T-helper 2 cell treated with Interferon-gamma antibody and Interleukin-4, amounts not matched to agents 5 μg/mL and 100 μg/mL, for 36 hours (primary cell): ENCODE measurements around the gene UNC79.
"Not testable (repeated sequence)": the region's sequence is repeated elsewhere in the genome, so short reads cannot be mapped to it uniquely, and the experiment has no call there.

Experiments used
- DNase-seq: peaks from one replicate; pipeline ENCODE4 v3.0.0; 2021; ENCODE audit warnings: low spot score
- H3K27ac Mint-ChIP-seq: one replicate; pipeline ENCODE4 v1.8.0; 2021; ENCODE audit warnings: mild to moderate bottlenecking, mixed read lengths
- H3K27me3 Mint-ChIP-seq: one replicate; pipeline ENCODE4 v1.8.0; 2021; ENCODE audit warnings: low read depth, mixed read lengths
- H3K36me3 Mint-ChIP-seq: one replicate; pipeline ENCODE4 v1.8.0; 2021; ENCODE audit warnings: low read depth, mixed read lengths
- H3K4me1 Mint-ChIP-seq: one replicate; pipeline ENCODE4 v1.8.0; 2021; ENCODE audit warnings: low read depth, mixed read lengths
- H3K4me3 Mint-ChIP-seq: one replicate; pipeline ENCODE4 v1.8.0; 2022; ENCODE audit warnings: mild to moderate bottlenecking, moderate library complexity, mixed read lengths
- H3K9me3 Mint-ChIP-seq: one replicate; pipeline ENCODE4 v1.8.0; 2021; ENCODE audit warnings: mixed read lengths

UNC79 gene

DNA sequence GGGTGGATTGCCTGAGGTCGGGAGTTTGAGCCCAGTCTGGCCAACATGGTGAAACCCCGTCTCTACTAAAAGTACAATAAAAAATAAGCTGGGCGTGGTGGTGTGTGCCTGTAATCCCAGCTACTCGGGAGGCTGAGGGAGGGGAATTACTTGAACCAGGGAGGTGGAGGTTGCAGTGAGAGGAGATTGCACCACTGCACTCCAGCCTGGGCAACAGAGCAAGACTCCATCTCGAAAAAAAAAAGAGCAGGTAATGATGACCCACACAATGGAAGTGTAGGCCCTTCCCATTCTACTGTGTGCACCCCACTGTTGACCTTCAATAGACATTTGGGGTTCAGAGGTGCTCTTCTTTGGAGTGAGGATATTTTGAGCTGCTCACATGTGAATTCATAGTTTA is 94.5 kb downstream of the UNC79 start:
- not testable (repeated sequence) for H3K27me3 Mint-ChIP-seq, H3K27ac Mint-ChIP-seq, H3K4me3 Mint-ChIP-seq, H3K4me1 Mint-ChIP-seq, H3K36me3 Mint-ChIP-seq, DNase-seq
- peaks cover 16% of the 10 kb centered on the region for H3K9me3 Mint-ChIP-seq

DNA sequence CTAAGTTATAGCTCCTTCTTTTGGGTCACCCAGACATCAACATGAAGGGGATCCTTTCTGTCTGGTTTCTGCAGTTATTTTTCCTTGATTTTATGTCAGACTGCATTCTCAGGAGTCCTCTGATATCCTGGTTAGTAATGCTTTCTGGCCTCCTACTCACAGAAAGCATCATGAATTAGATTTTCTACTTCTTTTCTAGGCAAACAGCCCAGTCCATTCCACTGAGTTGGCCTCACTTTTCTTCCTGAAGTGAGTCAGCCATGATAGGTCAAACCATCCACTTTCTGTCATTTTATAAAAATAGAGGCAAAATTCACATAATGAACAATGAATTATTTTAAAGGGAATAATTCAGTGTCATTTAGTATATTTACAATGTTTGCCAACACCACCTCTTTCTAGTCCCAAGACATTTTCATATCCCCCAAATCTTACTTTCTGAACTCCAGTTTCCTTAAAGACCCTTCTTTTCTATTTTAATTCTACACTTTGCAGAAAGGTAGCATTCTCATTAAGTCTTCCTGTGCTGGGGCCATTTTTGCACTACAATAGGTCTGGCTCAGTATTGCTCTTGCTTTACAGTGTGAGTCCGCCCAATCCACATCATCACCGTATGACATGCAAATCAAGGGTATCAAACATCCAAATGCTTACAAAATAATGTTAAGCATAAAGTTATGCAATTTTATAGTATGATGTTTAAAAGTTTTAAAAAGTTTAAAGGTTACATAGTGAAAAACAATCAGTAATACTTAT is 95.1 kb downstream of the UNC79 start:
- peaks cover 2% of the 10 kb centered on the region for H3K27me3 Mint-ChIP-seq
- peaks cover 9% of the 10 kb centered on the region for H3K9me3 Mint-ChIP-seq
- H3K27ac Mint-ChIP-seq, result no peak overlapping the region
- H3K4me3 Mint-ChIP-seq, result no peak overlapping the region
- no peaks in the 10 kb centered on the region for H3K36me3 Mint-ChIP-seq
- DNase-seq, result no peak
- no peaks in the 10 kb centered on the region for H3K4me1 Mint-ChIP-seq

DNA sequence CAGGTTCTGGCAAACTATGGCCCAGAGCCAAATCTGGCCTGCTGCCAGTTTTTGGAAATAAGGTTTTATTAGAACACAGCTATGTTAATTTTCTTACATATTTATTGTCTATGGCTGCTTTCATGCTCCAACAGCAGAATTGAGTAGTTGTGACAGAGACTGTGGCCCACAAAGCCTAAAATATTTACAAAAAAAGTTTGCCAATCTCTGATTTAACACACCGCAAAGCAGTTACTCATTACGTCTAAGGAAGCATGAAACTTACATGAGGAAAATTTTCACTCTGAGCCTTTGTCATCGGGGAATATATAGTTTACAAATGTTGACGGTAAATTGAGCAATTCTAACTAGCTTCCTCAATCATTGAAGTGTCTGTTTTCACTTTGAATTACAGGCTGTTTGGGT is 96.5 kb downstream of the UNC79 start:
- no peaks in the 10 kb centered on the region for H3K36me3 Mint-ChIP-seq
- no peak for DNase-seq
- no peaks in the 10 kb centered on the region for H3K9me3 Mint-ChIP-seq
- H3K27me3 Mint-ChIP-seq, result peaks cover 2% of the 10 kb centered on the region
- no peak overlapping the region for H3K4me3 Mint-ChIP-seq
- H3K27ac Mint-ChIP-seq, result no peak overlapping the region
- H3K4me1 Mint-ChIP-seq, result no peaks in the 10 kb centered on the region

DNA sequence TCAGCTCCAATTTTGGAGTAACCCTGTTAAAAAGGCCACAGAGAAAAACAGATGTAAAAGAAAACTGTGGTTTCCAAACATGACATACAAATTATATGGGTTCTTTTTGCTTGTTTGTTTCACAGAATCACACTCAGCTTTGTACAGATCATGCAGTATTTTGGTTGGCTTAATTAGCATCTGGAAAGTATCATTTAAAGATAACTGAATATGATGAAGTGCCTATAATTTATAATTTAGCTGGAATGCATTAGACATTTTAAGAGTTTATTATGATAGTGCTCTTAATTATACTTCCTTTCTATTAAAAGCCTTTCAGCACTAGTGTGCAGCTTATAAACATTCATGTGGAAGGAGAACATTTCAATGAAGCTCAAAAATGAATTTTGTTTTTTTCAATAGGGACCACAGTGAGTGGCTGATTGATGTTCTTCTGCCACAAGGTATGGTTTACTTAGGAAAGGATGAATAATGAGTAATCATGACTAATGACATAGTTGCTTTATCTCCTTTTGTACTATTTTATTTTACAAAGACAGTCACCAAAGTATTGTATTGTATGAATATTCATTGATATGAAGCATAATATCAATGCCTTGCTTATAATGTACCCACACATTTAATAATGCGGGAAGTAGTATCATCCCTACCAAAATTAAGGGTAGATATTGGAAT is 98.3 kb downstream of the UNC79 start:
- no peak for DNase-seq
- Mint-ChIP-seq H3K4me3 (no peak overlapping the region), H3K36me3 (no peaks in the 10 kb centered on the region), H3K27ac (no peak overlapping the region), H3K9me3 (no peaks in the 10 kb centered on the region), H3K27me3 (peaks cover 5% of the 10 kb centered on the region), H3K4me1 (no peaks in the 10 kb centered on the region)

DNA sequence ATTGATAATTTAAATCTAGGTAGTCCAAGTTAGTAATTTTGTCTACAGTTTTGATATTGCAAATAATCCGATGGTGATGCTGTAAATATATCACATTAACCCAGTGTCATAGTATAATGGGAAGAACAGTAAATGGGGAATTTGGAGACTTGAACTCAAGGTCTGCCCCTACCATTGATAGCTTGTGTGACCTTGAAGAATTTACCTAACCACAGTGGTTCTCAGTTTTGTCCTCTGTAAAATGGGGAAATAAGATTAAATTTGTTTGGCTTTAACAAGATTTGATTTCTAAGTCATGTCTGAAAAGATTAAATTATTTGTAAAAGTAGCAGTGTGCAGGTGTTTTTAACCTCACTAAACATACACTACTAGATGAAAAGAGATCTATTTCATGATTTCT is 100.9 kb downstream of the UNC79 start:
- H3K4me1 Mint-ChIP-seq, result no peaks in the 10 kb centered on the region
- DNase-seq, result no peak
- H3K9me3 Mint-ChIP-seq, result no peaks in the 10 kb centered on the region
- H3K27me3 Mint-ChIP-seq, result peaks cover 5% of the 10 kb centered on the region
- no peak overlapping the region for H3K4me3 Mint-ChIP-seq
- no peak overlapping the region for H3K27ac Mint-ChIP-seq
- no peaks in the 10 kb centered on the region for H3K36me3 Mint-ChIP-seq

DNA sequence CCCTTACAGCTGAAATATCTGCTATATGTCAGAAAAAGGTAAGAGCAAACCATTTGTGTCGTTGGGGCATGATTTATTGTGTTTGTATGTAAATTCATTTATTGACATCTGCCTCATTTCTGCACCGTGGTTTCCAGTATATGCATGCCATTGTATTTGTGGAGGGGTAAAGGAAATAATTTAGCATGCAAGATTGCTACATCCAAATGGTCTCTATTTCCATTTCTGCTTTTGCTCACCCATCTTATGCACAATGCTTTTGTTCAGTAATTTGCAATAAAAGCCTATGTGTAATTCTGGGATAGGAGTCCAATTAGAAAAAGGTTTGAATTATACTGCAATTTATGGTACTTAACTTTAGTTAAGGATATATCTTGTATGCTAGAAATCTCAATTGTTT is 101.8 kb downstream of the UNC79 start:
- no peak for DNase-seq
- Mint-ChIP-seq H3K4me3 (no peak overlapping the region), H3K27ac (no peak overlapping the region), H3K9me3 (no peaks in the 10 kb centered on the region), H3K27me3 (peaks cover 5% of the 10 kb centered on the region), H3K36me3 (no peaks in the 10 kb centered on the region), H3K4me1 (no peaks in the 10 kb centered on the region)

DNA sequence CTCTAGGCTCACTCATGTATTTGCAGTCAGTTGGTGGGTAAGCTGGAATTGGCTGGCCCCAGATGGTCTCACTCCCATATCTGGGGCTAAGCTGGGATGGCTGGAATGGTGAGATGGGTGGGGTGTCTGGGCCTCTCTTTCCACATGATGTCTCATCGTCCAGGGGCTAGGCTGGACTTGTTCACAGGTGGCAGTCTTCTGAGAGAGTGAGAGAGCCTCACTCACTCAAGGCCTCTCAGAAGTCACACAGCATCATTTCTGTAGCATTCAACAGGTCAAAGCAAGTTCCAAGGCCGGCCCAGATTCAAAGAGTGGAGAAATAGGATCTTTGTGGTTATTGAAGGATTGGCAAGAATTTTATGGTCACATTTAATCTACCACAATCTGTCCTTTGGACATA is 102.7 kb downstream of the UNC79 start:
- Mint-ChIP-seq H3K36me3 (no peaks in the 10 kb centered on the region), H3K27me3 (peaks cover 5% of the 10 kb centered on the region), H3K9me3 (no peaks in the 10 kb centered on the region), H3K27ac (no peak overlapping the region), H3K4me3 (no peak overlapping the region), H3K4me1 (no peaks in the 10 kb centered on the region)
- DNase-seq, result no peak

DNA sequence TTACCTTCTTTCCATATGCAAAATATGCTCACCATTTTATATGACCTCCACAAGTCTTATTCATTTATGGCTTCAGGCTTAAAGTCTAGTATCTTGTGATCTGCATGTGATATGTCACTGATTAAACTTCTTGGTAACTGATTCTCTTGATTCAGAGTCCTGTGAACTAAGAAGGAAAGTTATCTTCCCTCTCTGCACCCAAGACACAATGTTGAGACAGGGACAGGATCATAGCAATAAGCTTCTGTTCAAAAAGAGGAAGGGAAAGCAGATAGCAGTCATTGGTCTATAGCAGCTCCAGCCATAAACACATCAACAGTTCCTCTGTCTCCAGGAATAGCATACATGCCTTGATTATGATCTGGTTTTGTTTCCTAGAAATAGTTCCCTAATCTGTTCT is 103.1 kb downstream of the UNC79 start:
- no peak overlapping the region for H3K27ac Mint-ChIP-seq

DNA sequence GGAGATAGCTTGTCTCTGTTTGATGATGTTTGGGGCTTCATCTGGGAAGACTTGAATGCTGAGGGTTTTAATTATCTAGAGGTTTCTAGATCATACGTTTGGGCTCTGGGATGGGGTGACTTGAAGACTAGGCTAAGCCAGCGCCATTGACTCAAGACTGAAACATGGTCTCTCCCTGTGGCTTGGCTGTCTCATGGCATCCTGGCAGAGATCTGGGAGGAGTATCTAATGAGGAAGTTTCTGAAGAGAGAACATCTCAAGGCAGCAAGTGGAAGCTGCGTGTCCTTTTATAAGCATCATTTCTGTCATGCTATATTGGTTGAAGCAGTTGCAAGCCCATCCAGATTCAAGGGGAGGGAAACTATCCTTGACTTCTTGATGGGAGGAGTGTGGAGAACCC is 104.8 kb downstream of the UNC79 start:
- peaks cover 3% of the 10 kb centered on the region for H3K27me3 Mint-ChIP-seq
- H3K9me3 Mint-ChIP-seq, result no peaks in the 10 kb centered on the region
- no peaks in the 10 kb centered on the region for H3K4me1 Mint-ChIP-seq
- no peak overlapping the region for H3K27ac Mint-ChIP-seq
- DNase-seq, result no peak
- H3K4me3 Mint-ChIP-seq, result no peak overlapping the region
- no peaks in the 10 kb centered on the region for H3K36me3 Mint-ChIP-seq

More for the DNA sequence above, 103.1 kb downstream of the UNC79 start:
- H3K36me3 Mint-ChIP-seq, result no peaks in the 10 kb centered on the region
- no peaks in the 10 kb centered on the region for H3K4me1 Mint-ChIP-seq
- H3K9me3 Mint-ChIP-seq, result no peaks in the 10 kb centered on the region
- no peak for DNase-seq
- H3K4me3 Mint-ChIP-seq, result no peak overlapping the region
- H3K27me3 Mint-ChIP-seq, result peaks cover 5% of the 10 kb centered on the region

DNA sequence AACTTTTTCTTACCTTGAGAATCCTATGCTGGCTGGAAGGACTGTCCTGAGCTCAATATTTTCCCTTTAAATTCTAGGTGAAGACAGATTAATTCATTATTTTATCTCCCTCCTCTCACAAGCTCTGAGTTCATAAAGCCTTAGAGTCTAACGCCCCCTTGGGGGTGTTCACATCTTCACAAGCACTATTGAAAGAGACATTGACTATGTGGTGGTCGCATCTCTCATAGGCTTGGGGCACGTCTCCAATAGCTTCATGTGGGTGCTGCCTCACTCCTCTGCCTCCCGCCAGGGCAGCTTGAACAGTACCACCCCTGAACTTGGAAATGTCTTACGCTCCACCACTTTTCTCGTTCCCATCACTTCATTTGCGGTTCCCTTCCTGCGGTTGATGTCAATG is 106.2 kb downstream of the UNC79 start:
- H3K27ac Mint-ChIP-seq, result no peak overlapping the region
- H3K9me3 Mint-ChIP-seq, result no peaks in the 10 kb centered on the region
- peaks cover 3% of the 10 kb centered on the region for H3K27me3 Mint-ChIP-seq
- H3K4me1 Mint-ChIP-seq, result no peaks in the 10 kb centered on the region
- DNase-seq, result no peak
- H3K4me3 Mint-ChIP-seq, result no peak overlapping the region
- no peaks in the 10 kb centered on the region for H3K36me3 Mint-ChIP-seq

DNA sequence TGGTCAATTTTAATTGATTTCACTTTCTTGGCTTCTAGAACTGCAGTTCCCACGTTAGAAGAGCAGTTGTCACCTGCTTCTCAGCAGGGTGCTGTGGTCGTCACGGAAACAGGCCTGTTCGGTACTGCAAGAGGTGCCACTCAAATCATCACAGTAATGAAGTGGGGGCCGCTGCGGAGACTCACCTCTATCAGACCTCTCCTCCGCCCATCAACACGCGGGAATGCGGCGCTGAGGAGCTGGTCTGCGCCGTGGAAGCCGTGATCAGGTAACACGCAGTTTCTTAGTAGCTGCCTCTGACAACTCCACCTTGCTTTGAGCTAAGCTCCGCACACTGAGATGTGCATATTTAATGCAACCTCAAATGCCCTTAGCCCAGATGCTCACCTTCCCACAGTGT is 107.2 kb downstream of the UNC79 start:
- DNase-seq, result no peak
- Mint-ChIP-seq H3K36me3 (no peaks in the 10 kb centered on the region), H3K4me1 (no peaks in the 10 kb centered on the region), H3K9me3 (no peaks in the 10 kb centered on the region), H3K4me3 (no peak overlapping the region), H3K27ac (no peak overlapping the region), H3K27me3 (peaks cover 3% of the 10 kb centered on the region)

DNA sequence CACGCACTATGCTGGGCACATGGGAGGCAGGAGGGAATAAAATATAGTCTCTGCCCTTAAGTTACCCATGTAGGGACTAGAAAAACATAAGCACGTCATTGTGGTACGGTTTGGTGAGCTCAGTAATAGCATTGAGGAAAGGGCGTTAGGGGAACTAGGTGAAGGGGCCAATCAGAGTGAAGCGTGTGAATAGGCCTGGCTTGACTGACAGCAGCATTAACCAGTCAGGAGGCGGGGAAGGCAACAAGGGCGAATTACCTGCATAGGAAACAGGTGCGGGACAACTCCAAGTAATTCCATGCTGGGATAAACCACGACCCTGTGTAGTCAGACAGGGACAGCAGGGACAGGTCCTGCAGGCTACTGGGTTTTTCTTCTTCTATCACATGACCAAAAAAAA is 107.7 kb downstream of the UNC79 start:
- no peaks in the 10 kb centered on the region for H3K4me1 Mint-ChIP-seq
- H3K27me3 Mint-ChIP-seq, result peaks cover 1% of the 10 kb centered on the region
- H3K36me3 Mint-ChIP-seq, result no peaks in the 10 kb centered on the region
- H3K27ac Mint-ChIP-seq, result no peak overlapping the region
- no peaks in the 10 kb centered on the region for H3K9me3 Mint-ChIP-seq
- DNase-seq, result no peak
- no peak overlapping the region for H3K4me3 Mint-ChIP-seq

DNA sequence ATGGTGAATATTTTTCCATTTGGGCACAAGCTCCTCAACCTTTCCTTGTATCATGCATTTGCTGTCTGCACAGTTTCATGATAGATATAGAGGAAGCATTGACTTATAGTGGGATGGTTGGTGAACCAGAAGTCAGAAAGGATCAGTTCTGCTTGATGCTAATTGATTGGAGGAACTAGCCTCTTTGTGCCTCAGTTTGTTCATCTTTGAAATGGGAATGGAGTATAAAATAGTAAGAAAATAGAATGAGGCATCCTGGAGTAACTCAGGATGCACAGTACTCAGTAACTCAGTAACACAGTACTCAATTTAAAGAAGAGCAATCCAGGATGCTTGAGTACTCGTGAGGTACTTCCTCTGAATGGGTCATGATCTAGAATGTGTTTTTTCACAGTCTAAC is 109.5 kb downstream of the UNC79 start:
- Mint-ChIP-seq H3K4me3 (no peak overlapping the region), H3K27ac (no peak overlapping the region), H3K9me3 (no peaks in the 10 kb centered on the region), H3K4me1 (no peaks in the 10 kb centered on the region), H3K27me3 (peaks cover 11% of the 10 kb centered on the region), H3K36me3 (no peaks in the 10 kb centered on the region)
- no peak for DNase-seq

DNA sequence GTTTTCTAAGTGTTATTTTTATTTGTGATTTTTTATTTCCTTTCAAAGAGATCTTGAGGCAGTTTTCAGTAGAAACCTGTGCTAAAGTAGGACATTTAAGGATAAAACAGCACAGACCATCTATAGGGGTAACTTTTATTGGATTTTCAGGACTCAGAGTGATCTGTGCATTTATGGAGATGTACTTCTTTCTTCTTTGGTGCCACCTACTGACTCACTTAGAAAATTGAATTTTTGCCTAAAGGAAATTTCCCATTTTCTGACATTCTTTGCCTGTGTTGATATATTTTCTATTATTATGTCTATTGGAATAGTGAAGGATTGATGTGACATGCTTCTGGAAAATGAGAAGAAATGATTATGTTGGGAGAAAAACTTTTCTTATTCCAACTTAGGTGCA is 113.0 kb downstream of the UNC79 start:
- peaks cover 1% of the 10 kb centered on the region for H3K4me1 Mint-ChIP-seq
- H3K4me3 Mint-ChIP-seq, result no peak overlapping the region
- no peak overlapping the region for H3K27ac Mint-ChIP-seq
- H3K27me3 Mint-ChIP-seq, result peaks cover 17% of the 10 kb centered on the region
- no peak for DNase-seq
- no peaks in the 10 kb centered on the region for H3K36me3 Mint-ChIP-seq
- H3K9me3 Mint-ChIP-seq, result no peaks in the 10 kb centered on the region

DNA sequence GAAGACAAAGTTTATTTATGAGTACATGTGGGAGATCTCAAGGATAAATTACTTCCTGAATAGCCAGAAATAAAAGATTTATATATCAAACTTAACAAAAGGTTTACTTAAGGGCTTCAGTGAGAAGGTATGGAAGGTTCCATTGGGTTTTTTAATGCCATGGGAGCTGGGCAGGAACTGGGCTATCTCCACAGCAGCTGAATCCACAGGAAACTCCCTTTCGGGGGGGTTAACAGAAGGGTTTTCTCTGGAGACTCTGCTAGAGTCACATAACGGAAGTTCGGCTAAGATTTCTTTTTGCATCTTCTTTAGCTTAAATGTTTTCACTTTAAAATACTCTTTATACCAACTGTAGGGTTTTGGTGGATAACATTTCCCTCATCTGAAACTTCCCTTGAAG is 113.5 kb downstream of the UNC79 start:
- H3K27me3 Mint-ChIP-seq, result peaks cover 17% of the 10 kb centered on the region
- peaks cover 1% of the 10 kb centered on the region for H3K4me1 Mint-ChIP-seq
- no peak for DNase-seq
- no peak overlapping the region for H3K27ac Mint-ChIP-seq
- no peaks in the 10 kb centered on the region for H3K36me3 Mint-ChIP-seq
- no peak overlapping the region for H3K4me3 Mint-ChIP-seq
- H3K9me3 Mint-ChIP-seq, result no peaks in the 10 kb centered on the region
